ENCODE results near the gene GRIK3. TPM values are rescaled to one million over a fixed set of nuclear protein-coding genes. Genes with fewer than 3 reads are reported as not detected.

Gene GRIK3
- total and polyA plus RNA-seq, 7 experiments from 2014 or later, result not detected

- no peak for DNase-seq
- intact Hi-C loops (cut with micrococcal nuclease), result no loop called here
- no peaks in the 10 kb centered on the region for H3K36me3 Mint-ChIP-seq
- ChIA-PET CTCF (no interaction called here), POLR2A (no interaction called here)
- ATAC-seq, result no peak
- Histone ChIP-seq H3K27me3 (ENCODE audit: control insufficient read depth in 2 of 2, insufficient read depth in 2 of 2, low read length in 2 of 2) (no peaks in the 10 kb centered on the region), H3K27ac (ENCODE audit: low read depth, low read length) (no peak overlapping the region), H3K4me1 (ENCODE audit: control insufficient read depth in 2 of 2, insufficient read depth in 2 of 2, low read length in 2 of 2) (no peaks in the 10 kb centered on the region), H3K36me3 (ENCODE audit: control insufficient read depth in 2 of 3, insufficient read depth in 3 of 3, low read length in 3 of 3) (no peaks in the 10 kb centered on the region), H3K4me3 (ENCODE audit: low read length) (no peak overlapping the region), H3K9me3 (ENCODE audit: control insufficient read depth in 2 of 3, low read length in 3 of 3) (no peaks in the 10 kb centered on the region)
- H3K27me3 Mint-ChIP-seq, result peaks cover 0 to 9% (median 3%) of the 10 kb centered on the region in 5 donors
- no peak overlapping the region for H3K4me3 Mint-ChIP-seq
- H3K4me1 Mint-ChIP-seq, result no peaks in the 10 kb centered on the region
- H3K9me3 Mint-ChIP-seq, result peaks cover 0 to 2% (median 0%) of the 10 kb centered on the region in 11 donors
- no peak overlapping the region for H3K27ac Mint-ChIP-seq
Observed at GRCh38 chr1:36796106-36796590, 238.2 kb downstream of the GRIK3 start.

GRCh38 chr1:36794460-36794859 lies 239.9 kb downstream of the GRIK3 start:
- Histone ChIP-seq H3K36me3 (ENCODE audit: control insufficient read depth in 2 of 3, insufficient read depth in 3 of 3, low read length in 3 of 3) (no peaks in the 10 kb centered on the region), H3K27me3 (ENCODE audit: control insufficient read depth in 2 of 2, insufficient read depth in 2 of 2, low read length in 2 of 2) (no peaks in the 10 kb centered on the region), H3K27ac (ENCODE audit: low read depth, low read length) (no peak overlapping the region), H3K4me1 (ENCODE audit: control insufficient read depth in 2 of 2, insufficient read depth in 2 of 2, low read length in 2 of 2) (no peaks in the 10 kb centered on the region), H3K4me3 (ENCODE audit: low read length) (no peak overlapping the region), H3K9me3 (ENCODE audit: control insufficient read depth in 2 of 3, low read length in 3 of 3) (no peaks in the 10 kb centered on the region)
- POLR2A ChIA-PET, result no interaction called here
- Mint-ChIP-seq H3K4me1 (no peaks in the 10 kb centered on the region), H3K4me3 (no peak overlapping the region), H3K9me3 (peaks cover 0 to 2% (median 0%) of the 10 kb centered on the region in 11 donors), H3K27ac (no peak overlapping the region), H3K36me3 (no peaks in the 10 kb centered on the region), H3K27me3 (peaks cover 0 to 17% (median 6%) of the 10 kb centered on the region in 5 donors)
- intact Hi-C loops (cut with micrococcal nuclease), result no loop called here
- DNase-seq (no peak), ATAC-seq (no peak)
- CTCF ChIA-PET, result no interaction called here

- H3K36me3 Mint-ChIP-seq, result no peaks in the 10 kb centered on the region
- H3K27ac ChIP-seq (ENCODE audit: low read depth, low read length), result no peak overlapping the region
- no peaks in the 10 kb centered on the region for H3K9me3 ChIP-seq (ENCODE audit: control insufficient read depth in 2 of 3, low read length in 3 of 3)
- intact Hi-C loops (cut with micrococcal nuclease), result no loop called here
- H3K27me3 ChIP-seq (ENCODE audit: control insufficient read depth in 2 of 2, insufficient read depth in 2 of 2, low read length in 2 of 2), result no peaks in the 10 kb centered on the region
- no peaks in the 10 kb centered on the region for H3K4me1 ChIP-seq (ENCODE audit: control insufficient read depth in 2 of 2, insufficient read depth in 2 of 2, low read length in 2 of 2)
- peaks cover 0 to 17% (median 15%) of the 10 kb centered on the region in 5 donors for H3K27me3 Mint-ChIP-seq
- ATAC-seq, result no peak
- POLR2A ChIA-PET, result no interaction called here
- H3K9me3 Mint-ChIP-seq, result peaks cover 0 to 2% (median 0%) of the 10 kb centered on the region in 11 donors
- H3K4me3 Mint-ChIP-seq, result no peak overlapping the region
- H3K4me1 Mint-ChIP-seq, result no peaks in the 10 kb centered on the region
- H3K4me3 ChIP-seq (ENCODE audit: low read length), result no peak overlapping the region
- CTCF ChIA-PET, result no interaction called here
- no peak overlapping the region for H3K27ac Mint-ChIP-seq
- DNase-seq, result no peak
- H3K36me3 ChIP-seq (ENCODE audit: control insufficient read depth in 2 of 3, insufficient read depth in 3 of 3, low read length in 3 of 3), result no peaks in the 10 kb centered on the region
Observed at GRCh38 chr1:36793452-36793851, 240.9 kb downstream of the GRIK3 start.

GRCh38 chr1:36792292-36792691 lies 242.0 kb downstream of the GRIK3 start:
- H3K27me3 ChIP-seq (ENCODE audit: control insufficient read depth in 2 of 2, insufficient read depth in 2 of 2, low read length in 2 of 2), result no peaks in the 10 kb centered on the region
- ATAC-seq (no peak), DNase-seq (no peak)
- Mint-ChIP-seq H3K36me3 (no peaks in the 10 kb centered on the region), H3K4me1 (no peaks in the 10 kb centered on the region), H3K27me3 (peaks cover 2 to 25% (median 21%) of the 10 kb centered on the region in 5 donors), H3K9me3 (peaks cover 0 to 2% (median 0%) of the 10 kb centered on the region in 11 donors), H3K27ac (no peak overlapping the region), H3K4me3 (no peak overlapping the region)
- H3K9me3 ChIP-seq (ENCODE audit: control insufficient read depth in 2 of 3, low read length in 3 of 3), result no peaks in the 10 kb centered on the region
- no peaks in the 10 kb centered on the region for H3K36me3 ChIP-seq (ENCODE audit: control insufficient read depth in 2 of 3, insufficient read depth in 3 of 3, low read length in 3 of 3)
- ChIA-PET POLR2A (no interaction called here), CTCF (no interaction called here)
- H3K4me1 ChIP-seq (ENCODE audit: control insufficient read depth in 2 of 2, insufficient read depth in 2 of 2, low read length in 2 of 2), result no peaks in the 10 kb centered on the region
- no peak overlapping the region for H3K4me3 ChIP-seq (ENCODE audit: low read length)
- intact Hi-C loops (cut with micrococcal nuclease), result no loop called here
- H3K27ac ChIP-seq (ENCODE audit: low read depth, low read length), result no peak overlapping the region

GRCh38 chr1:36790191-36790590 lies 244.1 kb downstream of the GRIK3 start:
- Histone ChIP-seq H3K27me3 (ENCODE audit: control insufficient read depth in 2 of 2, insufficient read depth in 2 of 2, low read length in 2 of 2) (no peaks in the 10 kb centered on the region), H3K9me3 (ENCODE audit: control insufficient read depth in 2 of 3, low read length in 3 of 3) (no peaks in the 10 kb centered on the region), H3K36me3 (ENCODE audit: control insufficient read depth in 2 of 3, insufficient read depth in 3 of 3, low read length in 3 of 3) (no peaks in the 10 kb centered on the region), H3K27ac (ENCODE audit: low read depth, low read length) (no peak overlapping the region), H3K4me3 (ENCODE audit: low read length) (no peak overlapping the region), H3K4me1 (ENCODE audit: control insufficient read depth in 2 of 2, insufficient read depth in 2 of 2, low read length in 2 of 2) (no peaks in the 10 kb centered on the region)
- Mint-ChIP-seq H3K9me3 (peaks cover 0 to 2% (median 0%) of the 10 kb centered on the region in 11 donors), H3K27ac (no peak overlapping the region), H3K4me3 (no peak overlapping the region), H3K36me3 (no peaks in the 10 kb centered on the region), H3K4me1 (no peaks in the 10 kb centered on the region), H3K27me3 (peaks cover 2 to 32% (median 25%) of the 10 kb centered on the region in 5 donors)
- intact Hi-C loops (cut with micrococcal nuclease), result no loop called here
- POLR2A ChIA-PET, result no interaction called here
- DNase-seq (no peak), ATAC-seq (no peak)
- CTCF ChIA-PET, result no interaction called here

- no peak for ATAC-seq
- Histone ChIP-seq H3K9me3 (ENCODE audit: control insufficient read depth in 2 of 3, low read length in 3 of 3) (no peaks in the 10 kb centered on the region), H3K27me3 (ENCODE audit: control insufficient read depth in 2 of 2, insufficient read depth in 2 of 2, low read length in 2 of 2) (no peaks in the 10 kb centered on the region), H3K27ac (ENCODE audit: low read depth, low read length) (no peak overlapping the region), H3K4me3 (ENCODE audit: low read length) (no peak overlapping the region), H3K36me3 (ENCODE audit: control insufficient read depth in 2 of 3, insufficient read depth in 3 of 3, low read length in 3 of 3) (no peaks in the 10 kb centered on the region), H3K4me1 (ENCODE audit: control insufficient read depth in 2 of 2, insufficient read depth in 2 of 2, low read length in 2 of 2) (no peaks in the 10 kb centered on the region)
- H3K27ac Mint-ChIP-seq, result no peak overlapping the region
- CTCF ChIA-PET, result no interaction called here
- no peak for DNase-seq
- intact Hi-C loops (cut with micrococcal nuclease), result no loop called here
- H3K27me3 Mint-ChIP-seq, result peaks cover 2 to 32% (median 28%) of the 10 kb centered on the region in 5 donors
- H3K4me1 Mint-ChIP-seq, result no peaks in the 10 kb centered on the region
- H3K36me3 Mint-ChIP-seq, result no peaks in the 10 kb centered on the region
- POLR2A ChIA-PET, result no interaction called here
- H3K4me3 Mint-ChIP-seq, result no peak overlapping the region
- H3K9me3 Mint-ChIP-seq, result peaks cover 0 to 2% (median 0%) of the 10 kb centered on the region in 11 donors
Observed at GRCh38 chr1:36789535-36789934, 244.8 kb downstream of the GRIK3 start.

GRCh38 chr1:36787312-36787913 lies 246.9 kb downstream of the GRIK3 start:
- H3K4me3 Mint-ChIP-seq, result no peak overlapping the region
- Histone ChIP-seq H3K27me3 (ENCODE audit: control insufficient read depth in 2 of 2, insufficient read depth in 2 of 2, low read length in 2 of 2) (no peaks in the 10 kb centered on the region), H3K4me3 (ENCODE audit: low read length) (no peak overlapping the region), H3K36me3 (ENCODE audit: control insufficient read depth in 2 of 3, insufficient read depth in 3 of 3, low read length in 3 of 3) (no peaks in the 10 kb centered on the region), H3K27ac (ENCODE audit: low read depth, low read length) (no peak overlapping the region), H3K9me3 (ENCODE audit: control insufficient read depth in 2 of 3, low read length in 3 of 3) (no peaks in the 10 kb centered on the region), H3K4me1 (ENCODE audit: control insufficient read depth in 2 of 2, insufficient read depth in 2 of 2, low read length in 2 of 2) (no peaks in the 10 kb centered on the region)
- intact Hi-C loops (cut with micrococcal nuclease), result no loop called here
- no peaks in the 10 kb centered on the region for H3K4me1 Mint-ChIP-seq
- peaks cover 0 to 2% (median 0%) of the 10 kb centered on the region in 11 donors for H3K9me3 Mint-ChIP-seq
- ATAC-seq (no peak), DNase-seq (no peak)
- H3K36me3 Mint-ChIP-seq, result no peaks in the 10 kb centered on the region
- peaks cover 7 to 40% (median 28%) of the 10 kb centered on the region in 5 donors for H3K27me3 Mint-ChIP-seq
- H3K27ac Mint-ChIP-seq, result no peak overlapping the region
- ChIA-PET CTCF (no interaction called here), POLR2A (no interaction called here)

Data from naive thymus-derived CD4-positive, alpha-beta T cell (primary cell).